GM11168 (cell line): ENCODE results near the gene HTRA2.

Experiments
- in situ Hi-C: fragments of 300-500 bp; cut with MboI; formaldehyde crosslinking; loops from one replicate; pipeline ENCODE4 v1.12.0; 2022; ENCODE audit warnings: low sequenced_read_pairs; ENCODE audit not compliant: unreplicated experiment

The HTRA2 gene

DNA sequence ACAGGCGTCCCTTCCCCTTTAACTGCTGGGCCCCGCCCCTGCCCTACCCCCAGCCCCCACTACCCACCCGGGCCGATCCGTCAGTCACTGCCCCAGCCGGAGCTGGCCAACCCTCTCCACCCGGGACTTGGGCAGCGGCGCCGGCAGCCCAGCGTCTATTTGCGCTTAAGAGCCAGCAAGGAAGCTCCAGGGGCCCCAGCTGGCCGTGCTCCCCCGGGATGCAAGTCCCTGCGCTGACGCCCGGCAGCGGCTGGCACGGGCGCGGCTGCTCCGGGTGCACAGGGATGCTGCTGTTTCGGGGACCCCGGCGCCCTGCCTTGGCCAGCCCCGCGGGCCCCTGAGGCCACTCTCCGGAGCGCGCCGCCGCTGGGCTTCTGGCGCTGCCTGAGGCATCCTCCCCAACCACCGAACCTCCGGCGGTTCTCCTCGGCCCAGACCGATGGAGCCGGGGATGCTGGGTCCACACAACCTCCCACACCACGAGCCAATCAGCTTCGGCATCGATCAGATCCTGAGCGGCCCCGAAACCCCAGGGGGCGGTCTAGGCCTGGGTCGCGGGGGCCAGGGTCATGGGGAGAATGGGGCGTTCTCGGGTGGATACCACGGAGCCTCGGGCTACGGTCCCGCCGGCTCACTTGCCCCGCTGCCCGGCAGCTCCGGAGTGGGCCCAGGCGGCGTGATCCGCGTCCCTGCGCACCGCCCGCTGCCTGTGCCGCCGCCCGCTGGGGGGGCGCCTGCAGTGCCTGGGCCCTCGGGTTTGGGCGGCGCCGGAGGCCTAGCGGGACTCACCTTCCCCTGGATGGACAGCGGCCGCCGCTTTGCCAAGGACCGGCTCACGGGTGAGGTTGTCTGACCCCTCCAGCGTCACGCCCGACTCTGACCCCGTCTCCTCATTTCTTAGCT lies 15.1 kb upstream of the HTRA2 start, which contains the start of gene TLX2:
TSS of gene TLX2 (plus strand) at position 83 of the 903 bp plus-strand sequence. CDS start at position 440, 357 bp downstream.
- in situ Hi-C loops, result no loop called here

DNA sequence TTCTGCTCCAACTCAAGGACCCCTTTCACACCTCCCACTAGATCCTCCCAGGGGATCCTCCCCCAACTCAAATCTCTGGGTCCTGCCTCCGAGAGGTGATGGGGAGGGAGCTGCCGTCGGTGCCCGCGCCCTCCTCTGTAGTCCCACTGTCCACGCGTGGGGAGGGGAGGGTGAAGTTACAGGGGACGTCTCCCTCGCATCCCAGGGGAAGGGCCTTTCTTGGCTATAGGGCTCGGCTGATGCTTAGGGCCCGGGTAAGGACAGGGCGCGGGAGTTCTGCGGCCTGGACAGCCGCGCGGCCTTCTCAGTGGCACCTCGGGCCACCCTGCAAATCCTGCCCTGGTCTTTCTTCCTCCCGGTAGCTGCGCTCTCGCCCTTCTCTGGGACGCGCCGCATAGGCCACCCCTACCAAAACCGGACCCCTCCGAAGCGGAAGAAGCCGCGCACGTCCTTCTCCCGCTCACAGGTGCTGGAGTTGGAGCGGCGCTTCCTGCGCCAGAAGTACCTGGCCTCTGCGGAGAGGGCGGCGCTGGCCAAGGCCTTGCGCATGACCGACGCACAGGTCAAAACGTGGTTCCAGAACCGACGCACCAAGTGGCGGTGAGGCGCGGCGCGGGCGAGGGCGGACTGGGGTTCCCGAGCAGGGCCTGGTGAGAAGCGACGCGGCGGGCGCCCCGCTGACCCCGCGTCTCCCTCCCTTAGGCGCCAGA lies 14.3 kb upstream of the HTRA2 start:
- in situ Hi-C loops, result no loop called here

DNA sequence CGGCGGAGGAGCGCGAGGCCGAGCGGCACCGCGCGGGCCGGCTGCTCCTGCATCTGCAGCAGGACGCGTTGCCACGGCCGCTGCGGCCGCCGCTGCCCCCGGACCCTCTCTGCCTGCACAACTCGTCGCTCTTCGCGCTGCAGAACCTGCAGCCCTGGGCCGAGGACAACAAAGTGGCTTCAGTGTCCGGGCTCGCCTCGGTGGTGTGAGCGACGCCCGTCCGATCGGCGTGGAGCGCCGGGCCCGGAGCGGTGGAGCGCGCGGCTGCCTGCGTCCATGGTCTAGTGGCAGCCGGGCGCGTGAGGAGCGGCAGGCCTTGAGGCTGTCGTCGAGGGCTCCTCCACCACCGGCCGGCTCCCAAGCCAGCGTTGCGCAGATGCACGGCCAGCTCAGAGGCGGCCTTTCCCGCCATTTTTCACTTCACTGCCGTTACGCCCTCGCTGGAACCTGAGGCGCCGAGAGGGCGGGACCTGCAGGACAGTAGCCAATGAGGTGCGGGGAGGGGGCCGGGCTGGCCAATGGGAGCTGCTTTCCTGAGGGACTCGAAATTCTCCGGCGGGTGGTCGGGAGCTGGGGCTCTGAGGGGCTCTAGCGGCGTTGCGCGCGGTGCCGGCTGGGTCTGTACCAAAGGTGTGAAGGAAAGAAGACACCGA lies 13.6 kb upstream of the HTRA2 start:
- in situ Hi-C loops, result no loop called here

DNA sequence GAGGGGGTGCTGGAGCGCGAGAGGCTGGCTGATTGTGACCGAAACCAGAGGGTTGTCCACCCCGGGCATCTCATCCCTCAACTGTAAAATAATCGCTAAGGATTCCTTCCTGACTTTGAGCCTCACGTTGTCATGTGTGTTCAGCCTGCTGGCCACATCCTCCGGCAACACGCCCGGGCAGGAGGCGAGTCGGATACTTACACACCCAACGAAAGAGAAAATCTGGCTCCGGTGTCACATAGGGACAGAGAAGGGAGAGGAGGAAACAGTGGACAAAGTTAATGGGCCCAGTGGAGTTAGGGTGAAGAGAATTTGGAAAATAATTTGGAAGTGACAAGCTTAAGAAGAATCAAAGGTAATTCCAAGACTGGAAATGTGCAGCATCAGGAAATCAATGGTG lies 13.1 kb upstream of the HTRA2 start:
- in situ Hi-C loops, result no loop called here

DNA sequence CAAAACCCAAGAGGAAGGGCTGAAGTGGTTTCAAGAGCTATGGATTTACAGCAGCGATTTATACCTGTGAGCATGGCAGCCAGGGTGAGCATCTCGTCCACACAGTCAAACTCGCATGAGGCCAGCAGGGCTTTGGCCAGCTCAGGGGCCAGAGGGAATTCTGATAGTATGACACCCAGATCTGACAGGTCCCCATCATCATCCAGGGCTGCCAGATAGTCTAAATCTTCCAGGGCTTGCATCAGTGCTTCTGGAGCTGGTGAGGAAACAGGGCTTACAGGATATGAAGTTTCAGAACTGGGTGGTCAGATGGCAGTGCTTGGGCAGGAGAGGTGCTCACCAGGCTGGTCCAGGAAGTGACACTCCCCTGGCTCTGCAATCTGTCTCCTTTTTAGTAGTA lies 7.2 kb upstream of the HTRA2 start:
- in situ Hi-C loops, result no loop called here

DNA sequence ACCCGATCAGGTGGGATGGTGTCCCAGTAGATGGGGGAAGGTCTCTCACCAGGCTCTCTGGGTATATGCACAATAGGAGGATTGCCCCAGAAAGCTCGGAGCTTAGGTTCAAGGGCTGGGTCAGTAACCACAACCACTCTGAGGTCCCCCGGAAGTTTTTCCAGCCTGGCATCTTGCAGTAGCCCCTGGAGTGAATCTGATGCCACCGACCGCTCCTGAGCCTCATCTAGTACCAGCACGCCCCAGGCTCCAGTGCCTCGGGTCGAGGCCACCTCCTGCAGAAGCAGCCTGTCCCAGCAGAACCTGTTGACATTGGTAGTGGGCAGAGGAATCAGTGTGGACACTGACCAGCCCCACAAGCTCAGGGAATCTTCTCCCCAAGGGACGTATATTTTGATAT lies 5.7 kb upstream of the HTRA2 start:
- in situ Hi-C loops, result no loop called here

DNA sequence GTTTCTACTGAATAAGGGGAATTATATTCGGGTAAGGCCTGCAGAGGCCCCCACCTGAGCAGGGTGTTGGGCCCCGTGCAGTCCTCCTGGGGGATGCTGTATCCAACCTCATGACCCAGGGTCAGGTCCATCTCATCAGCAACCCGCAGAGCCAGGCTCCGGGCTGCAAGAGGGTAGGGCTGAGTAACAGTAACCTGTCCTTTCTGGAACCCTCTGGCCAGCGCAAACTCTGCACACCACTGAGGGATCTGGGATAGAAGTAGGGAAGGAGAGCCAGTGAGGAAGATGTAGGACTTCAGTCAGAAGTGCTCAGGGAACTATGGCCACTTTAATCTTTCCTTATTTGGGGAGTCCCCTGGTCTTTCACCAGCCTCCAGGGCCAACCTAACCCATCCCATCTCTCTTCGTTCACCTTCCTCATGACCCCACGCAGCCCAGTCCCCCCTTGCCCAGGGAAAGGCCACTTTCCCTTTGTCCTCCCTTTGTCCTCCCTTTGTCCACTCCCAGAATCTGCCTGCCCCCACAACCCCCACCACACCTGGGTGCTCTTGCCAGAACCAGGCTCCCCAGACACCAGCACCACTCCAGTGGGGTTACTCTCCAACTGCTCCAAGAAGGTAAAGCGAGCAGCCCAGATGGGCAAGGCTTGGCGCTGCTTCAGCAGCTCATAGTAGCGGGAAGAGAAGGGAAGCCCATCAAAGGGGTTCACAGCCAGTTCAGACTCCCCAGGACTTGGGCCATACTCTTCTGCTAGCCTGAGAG lies 4.6 kb upstream of the HTRA2 start:
- in situ Hi-C loops, result no loop called here

DNA sequence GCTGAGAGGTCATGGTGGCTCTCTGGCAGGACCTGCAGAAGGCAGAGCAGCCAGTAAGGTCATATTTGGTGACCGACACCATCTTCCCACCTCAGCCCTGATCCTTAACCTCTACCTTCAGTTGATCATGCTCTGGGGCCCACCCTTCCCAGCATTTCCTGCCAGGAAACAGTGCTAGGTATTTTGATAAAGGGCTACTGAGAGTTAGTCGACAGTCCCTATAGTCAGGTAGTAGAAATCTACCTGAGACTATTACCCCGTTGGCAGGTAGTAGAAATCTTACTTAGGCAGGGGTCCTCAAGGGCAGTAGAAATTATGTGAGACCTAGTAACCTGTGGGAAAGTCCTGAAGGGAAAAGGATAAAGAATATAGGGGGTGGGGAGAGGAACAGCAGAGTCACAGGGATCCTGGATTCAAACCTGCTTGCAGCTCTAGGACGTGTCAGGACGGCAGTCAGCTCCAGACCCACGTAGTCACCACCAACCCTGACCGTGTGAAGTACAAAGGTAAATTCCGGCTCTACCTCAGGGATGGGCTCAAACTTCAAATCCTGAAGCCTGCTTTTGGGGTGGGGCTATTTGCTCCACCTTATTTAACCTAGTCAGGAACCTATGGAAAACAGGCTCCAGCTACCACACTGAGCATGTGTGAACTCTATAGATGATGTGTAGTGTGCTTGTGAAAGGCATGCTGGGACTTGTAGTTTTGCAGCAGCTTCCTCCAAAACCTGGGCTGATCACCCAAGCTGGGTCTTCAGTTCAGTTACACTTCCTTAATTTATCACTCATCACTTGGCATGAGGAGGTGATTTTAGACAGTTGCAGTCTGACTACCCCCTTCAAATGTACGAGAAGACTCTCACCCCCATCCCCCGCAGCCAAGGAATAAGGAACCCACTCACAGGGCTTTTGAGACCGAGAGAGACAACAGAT lies 3.8 kb upstream of the HTRA2 start, which contains the start of gene DQX1:
TSS of gene DQX1 (minus strand) at position 515 of the 932 bp plus-strand sequence. CDS start at position 13, 502 bp downstream.
- in situ Hi-C loops, result no loop called here

DNA sequence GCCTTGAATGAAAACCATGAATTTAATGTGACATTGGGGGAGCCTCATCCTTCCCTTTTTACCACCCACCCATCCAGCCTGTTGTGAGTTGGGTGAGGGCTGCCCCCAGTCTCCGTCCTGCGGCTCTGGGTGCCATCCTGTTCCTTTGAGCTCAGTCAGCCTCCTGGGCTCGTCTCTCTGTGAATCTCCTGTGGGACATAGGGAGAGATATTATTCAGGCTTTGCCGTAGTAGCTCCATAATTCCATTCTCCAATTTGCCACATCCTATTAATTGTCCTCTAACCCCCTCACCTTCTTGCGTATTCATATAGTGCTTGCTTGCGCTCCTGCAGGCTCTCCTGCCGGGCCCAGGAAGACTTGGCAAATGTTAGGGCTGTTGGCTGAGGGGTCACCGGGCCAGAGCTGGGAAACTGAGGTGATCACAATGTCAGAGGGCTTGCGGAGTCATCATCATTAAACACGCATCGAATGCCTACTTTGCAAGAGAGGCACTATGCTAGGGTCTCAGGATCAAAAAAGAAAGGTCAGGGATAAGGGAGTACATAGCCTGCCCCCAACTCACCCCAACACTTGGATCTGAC lies 3.0 kb upstream of the HTRA2 start:
- in situ Hi-C loops, result no loop called here

DNA sequence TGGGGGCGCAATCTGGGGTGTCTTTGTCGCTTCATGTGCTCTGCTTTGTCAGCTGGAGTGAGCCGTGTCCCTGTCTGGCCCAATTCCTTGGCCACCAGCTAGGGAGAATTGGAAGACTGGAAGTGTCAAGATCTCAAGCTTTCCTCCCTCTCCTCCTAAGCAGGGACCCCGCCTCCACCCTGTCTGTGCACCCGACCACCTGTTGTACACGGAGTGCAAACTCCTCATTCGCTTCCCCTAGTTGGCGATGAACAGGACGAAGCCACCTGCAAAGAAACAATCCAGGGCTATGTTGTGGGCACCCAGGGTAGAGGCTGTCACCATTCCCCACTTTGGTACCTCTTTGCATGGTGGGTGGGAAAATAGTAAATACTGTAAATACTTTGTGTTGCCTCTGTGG lies 2.0 kb upstream of the HTRA2 start:
- in situ Hi-C loops, result no loop called here

DNA sequence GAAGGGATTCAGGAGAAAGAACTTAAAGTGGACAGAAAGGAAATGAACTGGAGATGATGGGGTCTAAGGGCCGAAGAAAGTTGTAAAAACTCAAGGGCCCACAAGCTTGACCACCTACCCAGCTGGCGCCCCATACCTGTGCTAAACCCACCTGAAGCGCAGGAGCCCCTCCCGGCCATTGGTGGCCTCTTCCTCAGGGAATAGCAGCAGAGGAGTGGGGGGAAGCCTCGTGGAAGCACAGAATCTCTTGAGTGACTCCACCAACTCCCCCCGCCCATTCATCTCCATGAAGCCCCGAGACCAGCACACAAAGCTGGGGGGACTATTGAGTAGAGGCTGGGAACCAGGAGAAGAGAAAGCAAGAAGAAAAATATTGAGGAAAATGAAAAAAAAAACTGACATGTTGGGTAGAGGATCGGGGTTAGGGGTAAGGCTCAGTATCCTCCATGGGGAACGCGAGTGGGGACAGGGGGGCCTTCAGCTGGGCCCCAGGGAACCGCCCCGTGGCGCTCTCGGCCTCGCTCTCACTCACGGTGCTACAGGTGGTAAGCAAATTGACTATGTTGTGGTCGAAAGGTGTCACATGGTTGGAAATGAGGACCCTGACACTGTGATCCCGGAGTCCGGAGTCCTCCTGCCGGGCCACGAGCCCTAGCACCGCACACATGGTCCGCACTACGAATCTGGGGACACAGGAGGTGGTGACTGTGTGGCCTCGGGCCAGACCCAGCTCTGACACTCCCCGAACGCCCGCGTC lies 955 bp upstream of the HTRA2 start:
- in situ Hi-C loops, result no loop called here

DNA sequence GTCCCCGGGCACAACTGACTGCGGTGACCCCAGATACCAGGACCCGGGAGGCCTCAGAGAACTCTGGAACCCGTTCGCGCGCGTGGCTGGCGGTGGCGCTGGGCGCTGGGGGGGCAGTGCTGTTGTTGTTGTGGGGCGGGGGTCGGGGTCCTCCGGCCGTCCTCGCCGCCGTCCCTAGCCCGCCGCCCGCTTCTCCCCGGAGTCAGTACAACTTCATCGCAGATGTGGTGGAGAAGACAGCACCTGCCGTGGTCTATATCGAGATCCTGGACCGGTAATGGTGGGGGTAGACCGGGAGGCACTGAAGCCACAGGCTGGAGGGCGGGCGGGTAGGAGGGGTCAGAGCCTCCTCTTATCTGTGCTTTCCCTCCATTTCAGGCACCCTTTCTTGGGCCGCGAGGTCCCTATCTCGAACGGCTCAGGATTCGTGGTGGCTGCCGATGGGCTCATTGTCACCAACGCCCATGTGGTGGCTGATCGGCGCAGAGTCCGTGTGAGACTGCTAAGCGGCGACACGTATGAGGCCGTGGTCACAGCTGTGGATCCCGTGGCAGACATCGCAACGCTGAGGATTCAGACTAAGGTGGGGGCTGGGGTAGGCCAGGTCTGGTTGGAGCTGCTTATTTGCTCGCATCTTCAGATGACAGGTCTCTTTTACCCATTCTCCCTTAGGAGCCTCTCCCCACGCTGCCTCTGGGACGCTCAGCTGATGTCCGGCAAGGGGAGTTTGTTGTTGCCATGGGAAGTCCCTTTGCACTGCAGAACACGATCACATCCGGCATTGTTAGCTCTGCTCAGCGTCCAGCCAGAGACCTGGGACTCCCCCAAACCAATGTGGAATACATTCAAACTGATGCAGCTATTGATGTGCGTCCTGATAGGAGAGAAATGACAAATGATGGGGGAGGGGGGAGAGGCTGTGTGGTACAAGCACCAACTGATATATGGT lies 780 bp downstream of the HTRA2 start:
- in situ Hi-C loops, result no loop called here

DNA sequence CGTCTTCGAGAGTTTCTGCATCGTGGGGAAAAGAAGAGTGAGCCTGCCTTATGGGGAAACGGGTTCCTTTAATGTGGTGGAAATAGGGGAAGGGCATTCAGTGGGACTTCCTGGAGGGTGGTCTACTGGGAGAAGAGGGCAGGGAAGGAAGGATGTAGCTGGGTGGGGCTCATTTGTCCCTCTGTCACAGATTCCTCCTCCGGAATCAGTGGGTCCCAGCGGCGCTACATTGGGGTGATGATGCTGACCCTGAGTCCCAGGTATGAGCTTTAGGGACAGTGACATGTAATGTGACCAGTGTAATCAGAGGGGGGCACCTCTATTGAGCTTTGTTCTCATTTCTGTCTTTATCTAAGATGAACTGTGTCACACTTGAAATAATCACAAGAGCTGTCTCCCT lies 1.9 kb downstream of the HTRA2 start:
- in situ Hi-C loops, result no loop called here

DNA sequence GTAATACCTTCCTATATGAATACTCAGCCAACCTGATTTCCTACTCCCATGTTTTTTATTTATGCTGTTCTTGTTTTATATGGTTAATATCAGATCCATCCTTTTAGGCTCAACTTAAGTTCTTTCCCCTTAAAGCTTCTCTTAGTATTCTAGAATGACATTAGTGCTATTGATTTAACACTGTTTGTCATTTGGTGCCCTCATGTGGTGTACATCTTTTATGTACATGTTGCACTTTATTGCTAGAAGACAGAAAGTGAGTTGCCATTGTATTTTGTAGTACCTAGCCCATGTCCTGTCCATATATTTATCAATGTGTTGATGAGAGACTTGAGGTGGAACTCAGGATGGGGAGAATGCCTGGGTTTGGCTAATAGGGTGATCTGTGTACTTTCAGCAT lies 2.5 kb downstream of the HTRA2 start:
- in situ Hi-C loops, result no loop called here

DNA sequence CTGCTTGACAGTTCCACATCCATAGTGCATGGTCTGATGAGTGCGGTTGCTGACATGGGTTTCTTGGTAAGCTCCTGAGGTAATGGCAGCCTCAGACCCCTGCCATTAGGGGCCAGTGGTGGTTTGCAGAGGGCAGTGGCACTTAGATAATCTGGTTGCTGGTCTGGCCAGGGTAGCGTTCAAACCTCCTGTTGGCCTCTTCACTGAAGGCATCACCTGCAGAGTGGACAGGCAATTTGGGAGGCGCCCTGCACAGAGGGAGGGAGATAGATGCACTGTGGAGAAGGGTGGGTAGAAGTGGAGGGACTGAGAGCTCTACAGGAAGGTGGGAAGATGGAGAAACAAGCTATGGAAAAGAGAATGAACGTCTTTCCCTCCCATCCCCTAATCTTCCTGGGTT lies 3.7 kb downstream of the HTRA2 start:
- in situ Hi-C loops, result no loop called here

DNA sequence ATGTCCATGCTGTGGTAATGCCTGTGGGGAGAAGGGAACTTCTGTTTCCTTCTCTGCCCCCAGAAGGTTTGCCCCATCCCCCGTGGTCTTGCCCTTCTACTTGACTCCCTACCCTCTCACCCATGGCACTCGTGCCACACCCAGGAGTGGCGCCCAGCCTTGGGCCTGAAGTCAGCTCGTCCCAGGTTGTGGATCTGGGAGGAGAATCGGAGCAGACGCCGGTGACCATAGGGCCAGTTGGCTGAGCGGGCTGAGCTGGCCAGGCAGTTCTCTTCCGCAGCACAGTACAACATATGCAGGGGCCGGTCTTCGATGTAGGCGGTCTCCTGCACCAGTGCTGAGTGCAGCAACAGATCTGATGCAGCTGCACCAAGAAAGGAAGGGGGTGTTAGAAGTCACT lies 4.7 kb downstream of the HTRA2 start:
- in situ Hi-C loops, result no loop called here

DNA sequence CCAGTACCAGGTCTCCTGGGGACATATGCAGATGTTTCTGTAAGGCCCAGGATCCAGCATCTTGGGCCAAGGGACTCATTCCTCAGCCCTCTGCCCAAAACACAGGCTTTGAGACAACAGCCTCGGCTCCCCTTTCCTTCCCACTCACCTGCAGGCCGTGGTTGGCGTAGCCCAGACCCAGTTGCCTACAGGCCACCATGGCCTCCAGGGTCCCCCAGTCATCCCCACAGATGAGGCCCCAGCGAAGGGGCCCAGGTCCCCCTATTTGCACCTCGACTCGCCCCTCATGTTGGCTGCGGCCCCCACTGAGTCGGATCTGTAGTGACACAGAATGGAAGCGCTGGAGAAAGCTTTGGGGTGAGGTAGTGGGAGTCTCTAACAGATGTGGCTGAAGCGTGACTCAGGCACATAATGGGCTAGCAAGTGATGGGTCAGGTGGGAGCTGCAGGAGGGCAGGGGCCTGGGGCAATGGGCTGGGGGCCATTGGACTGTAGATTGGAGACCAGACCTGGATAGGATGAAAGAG lies 5.8 kb downstream of the HTRA2 start:
- in situ Hi-C loops, result no loop called here
